ENCODE measurements around the gene SCRN2.
A peak's percentile ranks its signal among the peaks of the same experiment; 100 is the strongest.

The SCRN2 gene

DNA sequence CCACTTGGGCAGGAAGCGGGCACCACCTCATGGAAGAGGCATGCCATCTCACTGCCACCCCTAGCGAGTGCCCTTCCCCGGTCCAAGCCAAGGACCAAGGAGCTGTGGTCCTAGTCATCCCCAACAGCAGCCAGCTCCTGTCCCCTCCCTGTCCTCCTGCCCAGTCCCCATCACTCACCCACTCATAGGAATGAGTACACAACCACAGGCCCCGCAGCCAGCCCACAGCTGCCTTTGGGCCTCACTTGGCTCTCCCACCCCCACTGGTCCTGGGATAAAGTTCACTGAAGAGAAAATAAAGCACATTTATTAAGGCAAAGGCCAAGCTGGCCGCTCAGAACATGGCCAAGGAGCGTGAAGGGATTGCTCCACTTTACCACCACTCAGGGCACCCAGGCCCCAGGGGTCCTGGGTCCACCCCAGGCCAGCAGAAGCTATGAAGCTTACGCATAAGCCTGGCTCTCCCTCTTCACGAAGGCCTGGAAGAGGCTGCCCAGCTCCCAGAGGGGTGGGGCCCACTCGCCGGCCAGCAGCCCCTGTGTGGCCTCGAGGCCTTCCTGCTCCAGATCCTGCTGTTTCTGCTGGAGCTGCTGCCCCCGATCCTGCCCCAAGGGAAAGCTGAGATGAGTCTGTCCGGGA is 3.6 kb downstream of the SCRN2 start:
- Histone ChIP-seq H3K27ac (ENCODE audit: low read depth, low read length) (no peak overlapping the region), H3K4me3 (ENCODE audit: low read length) (no peak overlapping the region), H3K27me3 (ENCODE audit: control insufficient read depth, insufficient read depth, low read length) (no peaks in the 10 kb centered on the region), H3K9ac (ENCODE audit: low read length) (no peak overlapping the region), H3K4me1 (ENCODE audit: control insufficient read depth, insufficient read depth, low read length) (peaks cover 4% of the 10 kb centered on the region), H3K36me3 (ENCODE audit: control insufficient read depth, insufficient read depth, low read length) (peaks cover 9% of the 10 kb centered on the region)

DNA sequence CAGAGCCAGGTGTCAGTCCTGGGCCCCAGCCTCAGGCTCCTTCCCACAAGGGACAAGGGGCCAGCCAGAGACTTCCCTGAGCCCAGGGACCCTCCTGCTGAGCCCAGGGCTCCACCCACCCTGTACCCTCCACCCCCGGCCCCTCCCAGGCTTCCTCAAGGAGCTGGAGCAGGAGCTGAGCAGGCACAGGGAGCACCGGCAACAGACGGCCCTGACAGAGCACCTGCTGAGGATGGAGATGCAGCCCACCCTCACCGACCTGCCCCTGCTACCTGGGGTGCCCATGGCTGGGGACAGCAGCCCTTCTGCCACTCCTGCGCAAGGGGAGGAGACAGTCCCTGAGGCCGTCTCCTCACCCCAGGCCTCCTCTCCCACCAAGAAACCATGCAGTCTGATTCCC is 4.5 kb downstream of the SCRN2 start:
- Histone ChIP-seq H3K36me3 (ENCODE audit: control insufficient read depth, insufficient read depth, low read length) (peaks cover 9% of the 10 kb centered on the region), H3K9ac (ENCODE audit: low read length) (no peak overlapping the region), H3K27ac (ENCODE audit: low read depth, low read length) (no peak overlapping the region), H3K27me3 (ENCODE audit: control insufficient read depth, insufficient read depth, low read length) (no peaks in the 10 kb centered on the region), H3K4me1 (ENCODE audit: control insufficient read depth, insufficient read depth, low read length) (peaks cover 9% of the 10 kb centered on the region), H3K4me3 (ENCODE audit: low read length) (no peak overlapping the region)

DNA sequence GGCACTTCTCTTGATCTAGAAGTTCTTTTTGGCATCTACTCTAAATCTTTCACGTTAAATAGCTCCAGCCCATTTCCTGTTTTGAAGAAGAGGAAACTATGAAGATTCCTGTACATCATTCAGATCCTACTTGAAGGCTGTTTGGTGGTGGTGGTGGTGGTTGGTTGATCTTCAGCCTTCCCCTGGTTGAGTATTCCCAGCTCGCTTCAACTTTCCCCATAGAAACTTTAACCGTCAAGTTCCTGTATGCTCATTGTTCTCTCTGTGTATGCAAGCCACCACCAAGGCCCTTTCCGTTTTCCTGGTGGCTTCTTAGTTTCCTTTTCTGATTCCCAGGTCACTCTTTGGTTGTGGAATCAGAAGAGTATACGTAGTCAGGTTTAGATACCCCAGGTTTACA is 6.3 kb downstream of the SCRN2 start:
- no peaks in the 10 kb centered on the region for H3K27me3 ChIP-seq (ENCODE audit: control insufficient read depth, insufficient read depth, low read length)
- peaks cover 9% of the 10 kb centered on the region for H3K36me3 ChIP-seq (ENCODE audit: control insufficient read depth, insufficient read depth, low read length)
- no peak overlapping the region for H3K9ac ChIP-seq (ENCODE audit: low read length)
- peaks cover 11% of the 10 kb centered on the region for H3K4me1 ChIP-seq (ENCODE audit: control insufficient read depth, insufficient read depth, low read length)
- H3K27ac ChIP-seq (ENCODE audit: low read depth, low read length): no peak overlapping the region
- H3K4me3 ChIP-seq (ENCODE audit: low read length): no peak overlapping the region

DNA sequence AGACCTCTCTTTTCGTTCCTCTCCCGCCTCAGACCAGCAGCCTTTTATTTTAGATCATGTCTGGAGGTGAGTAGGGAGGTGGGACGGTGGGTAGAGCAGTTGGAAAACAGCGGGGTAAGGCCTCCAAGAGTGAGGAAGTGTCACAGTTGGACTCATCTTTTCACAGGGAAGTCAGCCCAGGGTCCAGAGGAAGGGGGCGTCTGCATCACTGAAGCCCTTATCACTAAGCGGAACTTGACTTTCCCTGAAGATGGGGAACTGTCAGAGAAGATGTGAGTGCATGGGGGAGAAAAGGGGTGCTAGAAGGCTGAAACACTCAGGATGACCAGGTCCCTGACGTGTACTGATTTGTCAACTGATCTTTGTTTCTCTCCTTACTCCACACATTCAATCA is 9.1 kb downstream of the SCRN2 start:
- Histone ChIP-seq H3K9ac (ENCODE audit: low read length) (peak overlapping the region; percentile 36), H3K4me1 (ENCODE audit: control insufficient read depth, insufficient read depth, low read length) (peaks cover 11% of the 10 kb centered on the region), H3K36me3 (ENCODE audit: control insufficient read depth, insufficient read depth, low read length) (peaks cover 9% of the 10 kb centered on the region), H3K4me3 (ENCODE audit: low read length) (peak overlapping the region; percentile 99), H3K27ac (ENCODE audit: low read depth, low read length) (no peak overlapping the region), H3K27me3 (ENCODE audit: control insufficient read depth, insufficient read depth, low read length) (no peaks in the 10 kb centered on the region)

DNA sequence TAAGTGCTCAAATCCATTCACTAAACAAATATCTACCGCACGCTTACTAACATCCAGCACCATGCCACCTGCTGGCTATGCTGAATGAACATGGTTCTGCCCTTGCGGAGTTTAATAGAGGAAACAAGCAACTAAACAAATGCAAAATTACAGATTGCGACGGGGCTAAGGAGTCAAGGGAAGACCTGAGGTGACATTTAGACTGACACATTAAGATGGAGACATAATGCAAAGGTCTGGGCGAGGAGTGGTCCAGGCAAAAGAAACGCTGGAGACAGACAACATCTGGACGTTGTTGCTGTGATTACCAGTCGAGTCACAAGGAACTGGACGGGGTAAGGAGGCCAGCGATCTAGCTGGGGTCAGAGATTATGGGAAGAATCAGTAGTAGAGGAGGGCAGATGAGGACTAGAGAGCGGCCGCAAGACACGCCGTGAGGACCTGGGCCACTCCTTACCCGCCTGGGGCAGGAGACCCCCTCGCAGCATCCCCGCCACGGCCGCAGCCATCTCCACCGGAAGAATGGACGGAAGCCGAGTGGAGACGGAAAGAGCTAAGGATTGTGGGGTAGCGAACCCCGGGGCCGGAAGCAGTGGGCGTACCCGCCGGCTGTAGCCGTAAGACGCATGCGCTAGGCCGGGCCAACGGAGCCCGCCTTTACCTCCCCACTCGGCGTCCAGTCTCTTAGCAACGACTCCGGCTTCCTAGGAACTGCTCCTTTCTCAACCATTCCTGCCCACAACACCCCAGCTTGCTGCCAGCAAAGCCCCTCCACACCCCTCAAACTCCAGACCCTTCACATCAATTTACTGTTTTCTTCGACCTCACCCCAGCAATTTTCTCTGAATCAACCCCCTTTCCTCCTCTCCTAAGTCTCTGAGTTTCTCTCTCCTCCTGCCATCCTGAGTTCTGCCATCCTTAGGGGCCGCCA is 9.8 kb downstream of the SCRN2 start, which contains the start of the genes LRRC46 and MRPL10:
Gene LRRC46 (plus strand): TSS at position 668 of the 931 bp plus-strand sequence. CDS start 320 bp downstream, outside the sequence.
Gene MRPL10 (minus strand): TSS at position 539 of the 931 bp plus-strand sequence. CDS start 30 bp downstream, at position 509.
- peak within 1 kb of the TSS; percentile 50 for H3K9ac ChIP-seq (ENCODE audit: low read length)
- H3K4me3 ChIP-seq (ENCODE audit: low read length): peak within 1 kb of the TSS; percentile 99
- peaks cover 10% of the 10 kb centered on the region for H3K36me3 ChIP-seq (ENCODE audit: control insufficient read depth, insufficient read depth, low read length)
- peaks cover 11% of the 10 kb centered on the region for H3K4me1 ChIP-seq (ENCODE audit: control insufficient read depth, insufficient read depth, low read length)
- H3K27me3 ChIP-seq (ENCODE audit: control insufficient read depth, insufficient read depth, low read length): no peaks in the 10 kb centered on the region
- peak within 1 kb of the TSS; percentile 77 for H3K27ac ChIP-seq (ENCODE audit: low read depth, low read length)

DNA sequence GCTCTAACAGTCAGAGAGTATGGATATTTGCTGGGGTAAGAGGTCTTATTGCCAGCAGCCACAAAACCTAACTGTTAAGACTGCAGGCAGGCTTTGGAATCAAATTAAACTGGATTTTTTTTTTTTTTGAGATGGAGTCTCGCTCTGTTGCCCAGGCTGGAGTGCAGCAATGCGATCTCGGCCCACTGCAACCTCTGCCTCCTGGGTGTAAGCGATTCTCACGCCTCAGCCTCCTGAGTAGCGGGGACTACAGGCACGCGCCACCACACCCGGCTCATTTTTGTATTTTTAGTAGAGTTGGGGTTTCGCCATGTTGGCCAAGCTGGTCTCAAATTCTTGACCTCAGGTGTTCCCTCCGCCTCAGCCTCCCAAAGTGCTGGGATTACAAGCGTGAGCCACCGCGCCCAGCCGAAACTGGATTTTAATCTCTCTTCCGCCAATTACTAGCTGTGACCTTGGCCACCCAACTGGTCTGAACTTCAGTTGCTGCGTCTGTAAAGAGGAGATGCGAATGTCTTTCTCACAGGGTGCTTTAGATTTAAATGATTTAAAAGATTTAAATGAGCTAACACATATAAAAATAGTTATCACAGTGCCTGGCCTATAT is 10.6 kb downstream of the SCRN2 start:
- Histone ChIP-seq H3K36me3 (ENCODE audit: control insufficient read depth, insufficient read depth, low read length) (peaks cover 8% of the 10 kb centered on the region), H3K4me3 (ENCODE audit: low read length) (peak overlapping the region; percentile 99), H3K27ac (ENCODE audit: low read depth, low read length) (peak overlapping the region; percentile 77), H3K4me1 (ENCODE audit: control insufficient read depth, insufficient read depth, low read length) (peaks cover 11% of the 10 kb centered on the region), H3K9ac (ENCODE audit: low read length) (no peak overlapping the region), H3K27me3 (ENCODE audit: control insufficient read depth, insufficient read depth, low read length) (no peaks in the 10 kb centered on the region)

DNA sequence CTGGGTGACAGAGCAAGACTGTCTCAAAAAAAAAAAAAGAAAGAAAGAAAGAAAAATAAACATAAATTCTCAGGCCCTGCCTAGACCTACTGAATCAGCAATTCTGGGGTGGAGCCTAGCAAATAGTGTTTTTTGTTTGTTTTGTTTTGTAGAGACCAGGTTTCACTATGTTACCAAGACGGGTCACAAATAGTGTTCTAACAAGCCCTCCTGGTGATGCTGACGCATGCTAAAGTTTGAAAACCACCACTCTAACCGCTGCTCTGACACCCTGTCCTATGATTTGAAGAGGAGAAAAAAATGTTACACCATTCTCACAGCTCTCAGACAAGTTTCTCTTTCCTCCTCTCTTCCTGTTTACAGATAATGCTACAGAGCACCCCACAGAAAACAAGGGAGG is 11.2 kb downstream of the SCRN2 start:
- H3K36me3 ChIP-seq (ENCODE audit: control insufficient read depth, insufficient read depth, low read length): peaks cover 8% of the 10 kb centered on the region
- H3K27ac ChIP-seq (ENCODE audit: low read depth, low read length): no peak overlapping the region
- no peak overlapping the region for H3K4me3 ChIP-seq (ENCODE audit: low read length)
- peaks cover 11% of the 10 kb centered on the region for H3K4me1 ChIP-seq (ENCODE audit: control insufficient read depth, insufficient read depth, low read length)
- no peak overlapping the region for H3K9ac ChIP-seq (ENCODE audit: low read length)
- no peaks in the 10 kb centered on the region for H3K27me3 ChIP-seq (ENCODE audit: control insufficient read depth, insufficient read depth, low read length)

DNA sequence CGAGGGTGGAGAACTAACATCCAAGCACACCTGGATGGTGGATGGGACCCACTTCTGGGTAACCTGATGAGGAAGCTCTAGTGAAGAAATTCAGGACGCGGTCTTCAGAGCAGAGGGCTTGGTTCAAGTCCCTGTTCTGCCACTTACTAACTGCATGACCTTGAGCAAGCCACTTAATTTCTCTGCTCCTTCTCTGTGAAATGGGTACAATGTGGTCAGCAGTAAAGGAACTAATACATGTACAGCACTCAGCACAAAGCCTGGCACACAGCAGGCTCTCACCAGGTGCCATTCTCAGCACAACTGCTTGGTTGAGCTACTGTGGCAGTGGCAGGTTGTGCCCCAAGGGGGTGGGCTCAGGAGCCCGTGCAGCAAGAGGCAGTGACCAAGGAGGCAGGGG is 17.6 kb downstream of the SCRN2 start:
- Histone ChIP-seq H3K36me3 (ENCODE audit: control insufficient read depth, insufficient read depth, low read length) (peaks cover 18% of the 10 kb centered on the region), H3K9ac (ENCODE audit: low read length) (no peak overlapping the region), H3K4me1 (ENCODE audit: control insufficient read depth, insufficient read depth, low read length) (peaks cover 6% of the 10 kb centered on the region)

DNA sequence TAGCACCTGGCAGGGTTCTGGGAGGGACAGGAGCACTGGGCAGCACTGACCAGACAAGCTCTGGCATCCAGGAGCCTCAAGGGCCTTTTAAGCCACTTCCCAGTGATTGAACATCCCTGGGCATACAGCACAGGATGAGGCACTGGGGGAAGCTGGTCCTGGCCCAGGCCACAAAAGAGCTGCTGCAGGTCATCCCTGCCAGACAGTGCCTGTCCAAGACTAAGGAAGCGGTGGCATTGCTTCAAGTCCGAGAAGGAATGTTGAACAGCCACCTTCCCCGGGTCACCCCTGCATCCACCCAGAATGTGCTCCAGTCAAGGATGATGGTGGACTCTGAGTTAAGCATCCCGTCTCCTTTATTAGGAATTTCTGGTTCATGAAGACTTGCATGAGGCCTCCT is 18.3 kb downstream of the SCRN2 start:
- H3K27me3 ChIP-seq (ENCODE audit: control insufficient read depth, insufficient read depth, low read length): no peaks in the 10 kb centered on the region
- H3K4me3 ChIP-seq (ENCODE audit: low read length): no peak overlapping the region
- H3K27ac ChIP-seq (ENCODE audit: low read depth, low read length): no peak overlapping the region
- H3K4me1 ChIP-seq (ENCODE audit: control insufficient read depth, insufficient read depth, low read length): peaks cover 6% of the 10 kb centered on the region
- peaks cover 26% of the 10 kb centered on the region for H3K36me3 ChIP-seq (ENCODE audit: control insufficient read depth, insufficient read depth, low read length)
- no peak overlapping the region for H3K9ac ChIP-seq (ENCODE audit: low read length)

More for the DNA sequence above, 17.6 kb downstream of the SCRN2 start:
- H3K4me3 ChIP-seq (ENCODE audit: low read length): no peak overlapping the region
- no peak overlapping the region for H3K27ac ChIP-seq (ENCODE audit: low read depth, low read length)
- no peaks in the 10 kb centered on the region for H3K27me3 ChIP-seq (ENCODE audit: control insufficient read depth, insufficient read depth, low read length)

DNA sequence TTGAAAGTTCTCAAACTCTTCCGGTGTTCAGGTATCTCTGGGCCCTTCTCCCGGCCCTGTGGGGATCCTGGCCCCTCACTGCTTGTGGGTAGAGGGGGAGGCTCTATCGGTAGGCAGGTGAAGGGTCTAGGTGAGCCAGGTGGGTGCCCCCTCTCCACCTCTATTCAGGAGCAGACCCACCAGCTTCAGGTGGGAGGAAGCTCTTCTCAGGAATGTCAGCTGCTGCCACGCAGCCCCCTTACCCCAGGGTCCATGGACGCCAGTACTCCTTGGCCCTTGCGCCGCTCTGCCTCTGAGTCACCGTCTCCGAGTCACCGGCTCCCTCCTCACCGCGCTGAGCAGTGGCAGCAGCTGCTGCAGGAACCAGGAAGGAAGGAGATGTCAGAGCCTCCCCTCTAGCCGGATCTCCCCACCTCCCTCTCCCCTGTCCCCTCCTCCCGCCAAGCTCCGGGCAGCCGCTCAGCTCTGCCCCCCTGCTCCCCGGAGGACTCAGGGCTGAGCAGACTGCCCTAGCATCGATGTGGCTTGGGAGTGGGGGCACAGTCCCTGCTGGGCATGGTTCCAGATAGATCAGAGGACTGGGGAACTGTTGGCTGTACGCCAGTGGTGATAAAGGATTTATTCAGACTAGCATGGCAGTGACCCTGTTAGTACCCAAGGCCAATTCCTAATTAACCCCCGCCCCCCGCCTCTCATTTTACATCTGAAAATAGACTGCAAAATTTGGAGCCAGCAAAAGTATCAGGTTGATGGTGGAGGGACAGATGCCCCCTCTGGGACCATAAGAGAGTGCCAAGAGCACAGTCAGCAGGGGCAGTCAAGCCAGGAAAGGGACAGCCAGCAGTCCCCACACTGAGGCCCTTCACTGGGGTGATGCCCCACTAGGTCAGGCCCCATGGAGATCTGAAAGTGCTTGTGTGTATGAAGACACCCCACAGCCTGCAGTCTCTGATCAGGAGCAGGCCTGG is 19.4 kb downstream of the SCRN2 start, which contains the start of gene OSBPL7:
Gene OSBPL7 (minus strand): TSS at position 371 of the 968 bp plus-strand sequence. CDS start 1,516 bp downstream, outside the sequence.
- Histone ChIP-seq H3K9ac (ENCODE audit: low read length) (peak within 1 kb of the TSS; percentile 74), H3K4me1 (ENCODE audit: control insufficient read depth, insufficient read depth, low read length) (peaks cover 6% of the 10 kb centered on the region), H3K27me3 (ENCODE audit: control insufficient read depth, insufficient read depth, low read length) (no peaks in the 10 kb centered on the region), H3K36me3 (ENCODE audit: control insufficient read depth, insufficient read depth, low read length) (peaks cover 29% of the 10 kb centered on the region), H3K4me3 (ENCODE audit: low read length) (peak within 1 kb of the TSS; percentile 88), H3K27ac (ENCODE audit: low read depth, low read length) (no peak within 1 kb of the TSS)

DNA sequence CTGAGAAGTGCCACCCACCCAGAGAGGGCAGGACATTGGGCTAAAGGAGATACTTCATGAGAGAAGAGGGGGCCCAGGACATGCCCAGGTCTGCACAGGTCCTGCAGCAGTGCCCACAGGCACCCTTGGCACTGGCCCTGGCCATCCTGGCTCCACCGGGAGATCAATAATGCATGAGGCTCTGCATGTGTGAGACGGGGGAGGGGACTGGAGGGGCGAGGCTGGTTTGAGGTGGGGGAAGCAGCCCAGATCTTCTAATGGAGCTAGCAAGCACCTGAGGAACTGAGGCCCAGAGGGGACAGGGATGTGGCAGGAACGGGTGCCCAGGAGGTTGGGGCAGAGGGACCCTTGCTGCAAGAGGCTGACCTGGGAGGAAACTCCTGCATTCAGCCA is 20.0 kb downstream of the SCRN2 start:
- Histone ChIP-seq H3K36me3 (ENCODE audit: control insufficient read depth, insufficient read depth, low read length) (peaks cover 28% of the 10 kb centered on the region), H3K27ac (ENCODE audit: low read depth, low read length) (no peak overlapping the region), H3K27me3 (ENCODE audit: control insufficient read depth, insufficient read depth, low read length) (no peaks in the 10 kb centered on the region), H3K9ac (ENCODE audit: low read length) (peak overlapping the region; percentile 74), H3K4me3 (ENCODE audit: low read length) (peak overlapping the region; percentile 88), H3K4me1 (ENCODE audit: control insufficient read depth, insufficient read depth, low read length) (peaks cover 6% of the 10 kb centered on the region)

Data from rectal smooth muscle tissue (tissue), 1 donor.